ENCODE measurements around the gene COBL. TPM values are rescaled to one million over a fixed set of nuclear protein-coding genes. Genes with fewer than 3 reads are reported as not detected.

The COBL gene
- total RNA-seq, 4 donors from 2014 or later, result 14.3 to 19.3 (median 15.9) TPM

DNA sequence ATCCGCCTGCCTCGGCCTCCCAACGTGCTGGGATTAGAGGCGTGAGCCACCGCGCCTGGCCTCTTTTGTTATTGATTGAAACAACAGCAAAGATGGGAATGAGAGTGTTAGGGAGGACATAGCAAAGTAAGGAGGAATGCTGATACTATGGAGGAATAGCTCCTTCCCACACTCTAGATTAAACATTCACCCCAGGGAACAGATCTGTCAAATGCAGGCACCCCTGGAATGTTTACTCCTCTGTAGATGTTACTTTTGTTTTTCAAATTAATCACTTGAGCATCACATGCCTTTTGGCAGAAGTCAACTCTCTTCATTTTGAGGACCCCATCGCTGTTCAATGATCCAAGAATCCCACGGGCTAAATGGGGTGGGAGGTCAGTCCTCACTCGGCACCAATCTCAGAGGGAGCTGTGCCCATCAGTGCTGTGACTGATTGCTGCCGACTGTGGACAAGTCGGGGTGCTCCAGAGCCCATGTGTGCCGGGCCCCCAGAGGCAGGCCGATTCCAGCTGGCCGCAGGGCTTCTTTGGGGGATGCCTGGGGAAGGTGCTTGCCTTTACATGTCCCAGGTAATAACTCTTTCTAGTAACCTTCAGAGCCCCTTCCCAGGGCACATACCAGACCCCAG, 10.2 kb upstream of the COBL start:
- no peaks in the 10 kb centered on the region for H3K9me3 ChIP-seq
- intact Hi-C loops (cut with DNase I), result no loop called here
- no peak for DNase-seq
- H3K27ac ChIP-seq, result no peak overlapping the region
- no peaks in the 10 kb centered on the region for H3K4me1 ChIP-seq
- 51 to 55% methylated on average over 10 to 13 of the region's 14 CpGs for WGBS, 2 donors
- H3K36me3 ChIP-seq, result no peaks in the 10 kb centered on the region
- TF ChIP-seq, protein P1, sequence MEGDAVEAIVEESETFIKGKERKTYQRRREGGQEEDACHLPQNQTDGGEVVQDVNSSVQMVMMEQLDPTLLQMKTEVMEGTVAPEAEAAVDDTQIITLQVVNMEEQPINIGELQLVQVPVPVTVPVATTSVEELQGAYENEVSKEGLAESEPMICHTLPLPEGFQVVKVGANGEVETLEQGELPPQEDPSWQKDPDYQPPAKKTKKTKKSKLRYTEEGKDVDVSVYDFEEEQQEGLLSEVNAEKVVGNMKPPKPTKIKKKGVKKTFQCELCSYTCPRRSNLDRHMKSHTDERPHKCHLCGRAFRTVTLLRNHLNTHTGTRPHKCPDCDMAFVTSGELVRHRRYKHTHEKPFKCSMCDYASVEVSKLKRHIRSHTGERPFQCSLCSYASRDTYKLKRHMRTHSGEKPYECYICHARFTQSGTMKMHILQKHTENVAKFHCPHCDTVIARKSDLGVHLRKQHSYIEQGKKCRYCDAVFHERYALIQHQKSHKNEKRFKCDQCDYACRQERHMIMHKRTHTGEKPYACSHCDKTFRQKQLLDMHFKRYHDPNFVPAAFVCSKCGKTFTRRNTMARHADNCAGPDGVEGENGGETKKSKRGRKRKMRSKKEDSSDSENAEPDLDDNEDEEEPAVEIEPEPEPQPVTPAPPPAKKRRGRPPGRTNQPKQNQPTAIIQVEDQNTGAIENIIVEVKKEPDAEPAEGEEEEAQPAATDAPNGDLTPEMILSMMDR (IDR thresholded peaks at IDR 0.05), result no peak
- no peak for TF ChIP-seq POLR2A (IDR thresholded peaks at IDR 0.05)
- no peak overlapping the region for H3K4me3 ChIP-seq (replicated peaks in 1 of 3)
- no peaks in the 10 kb centered on the region for H3K27me3 ChIP-seq

DNA sequence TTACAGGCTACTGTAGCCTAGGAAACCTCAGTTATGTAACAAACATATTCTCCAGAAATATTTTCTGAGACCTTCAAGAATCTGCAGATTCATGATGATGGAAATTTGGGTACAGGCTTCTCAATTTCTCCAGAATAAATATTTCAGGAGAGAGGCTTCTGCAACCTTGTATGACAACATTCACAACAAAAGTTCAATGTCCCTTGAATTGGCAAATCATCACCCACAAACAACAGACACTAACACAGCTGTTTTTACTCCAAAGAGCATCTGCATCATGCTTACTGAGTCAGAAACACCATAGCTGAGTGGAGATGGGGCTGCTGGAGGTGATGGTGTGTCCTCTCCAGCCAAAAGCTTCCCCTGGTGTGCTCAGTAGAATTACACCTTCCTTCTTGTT, 9.3 kb upstream of the COBL start:
- H3K36me3 ChIP-seq, result no peaks in the 10 kb centered on the region
- intact Hi-C loops (cut with DNase I), result no loop called here
- DNase-seq, result no peak
- H3K27ac ChIP-seq, result no peak overlapping the region
- no peak for TF ChIP-seq POLR2A (IDR thresholded peaks at IDR 0.05)
- TF ChIP-seq, protein P1 (IDR thresholded peaks at IDR 0.05), result no peak
- no peak overlapping the region for H3K4me3 ChIP-seq (replicated peaks in 1 of 3)
- H3K9me3 ChIP-seq, result no peaks in the 10 kb centered on the region
- no peaks in the 10 kb centered on the region for H3K4me1 ChIP-seq
- no peaks in the 10 kb centered on the region for H3K27me3 ChIP-seq

DNA sequence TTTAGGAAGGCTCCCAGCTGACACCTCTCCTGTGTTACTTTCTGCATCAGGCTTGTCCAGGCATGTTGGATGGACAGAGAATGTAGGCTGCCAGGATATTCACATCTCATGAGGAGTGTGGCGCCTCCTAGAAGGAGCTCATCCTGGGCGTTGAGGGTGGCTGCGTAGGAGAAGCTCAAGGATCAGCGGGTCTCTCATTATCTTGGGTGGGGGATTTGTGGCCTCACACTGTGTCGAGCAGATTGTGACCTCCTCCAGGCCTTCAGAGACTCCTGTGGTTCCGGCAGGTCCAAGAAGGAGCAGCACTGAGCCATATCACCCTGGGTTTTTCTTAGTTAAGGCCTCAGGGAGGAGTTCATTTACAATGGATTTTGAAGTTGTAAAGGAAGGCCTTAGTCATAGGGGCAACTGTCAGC, 8.7 kb upstream of the COBL start:
- Histone ChIP-seq H3K27ac (no peak overlapping the region), H3K36me3 (no peaks in the 10 kb centered on the region), H3K9me3 (no peaks in the 10 kb centered on the region), H3K27me3 (no peaks in the 10 kb centered on the region), H3K4me1 (no peaks in the 10 kb centered on the region), H3K4me3 (replicated peaks in 1 of 3) (no peak overlapping the region)
- no peak for DNase-seq
- TF ChIP-seq, protein P1 (IDR thresholded peaks at IDR 0.05), result no peak
- TF ChIP-seq POLR2A (IDR thresholded peaks at IDR 0.05), result no peak
- intact Hi-C loops (cut with DNase I), result no loop called here
- 76 to 86% methylated on average over 6 of the region's 6 CpGs for WGBS, 2 donors

DNA sequence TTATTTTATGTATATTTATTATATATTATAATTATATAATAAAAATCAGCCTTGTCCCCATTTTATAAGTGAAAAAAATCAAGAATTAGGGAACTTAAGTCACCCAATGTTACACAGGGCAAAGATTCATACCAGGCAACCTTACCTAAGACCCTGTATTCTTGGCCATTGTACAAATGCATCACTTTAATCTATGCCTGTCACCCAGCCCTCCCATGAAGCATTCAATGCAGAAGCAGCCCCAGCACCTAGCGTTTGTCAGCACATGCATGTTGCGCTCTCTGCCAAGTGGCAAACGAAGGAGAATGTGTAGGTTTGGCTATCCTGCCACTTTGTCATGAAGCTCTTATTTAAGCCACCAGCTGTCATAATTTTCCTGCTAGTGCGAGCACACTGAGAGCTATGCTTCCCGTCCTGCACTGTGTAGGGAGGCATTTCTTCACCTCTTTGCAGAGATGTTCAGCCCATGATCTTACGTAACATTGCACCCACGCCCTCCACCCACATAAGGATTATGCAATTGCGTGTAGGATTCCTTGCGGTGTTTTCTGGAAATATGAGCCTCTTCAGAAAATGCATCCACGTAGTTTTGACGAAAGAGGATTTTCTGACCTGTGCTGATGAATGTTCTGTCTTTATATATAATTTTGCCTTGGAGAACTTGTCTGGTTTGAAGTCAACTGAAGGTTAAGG, 7.7 kb upstream of the COBL start:
- Histone ChIP-seq H3K9me3 (no peaks in the 10 kb centered on the region), H3K27ac (no peak overlapping the region), H3K4me1 (no peaks in the 10 kb centered on the region), H3K36me3 (no peaks in the 10 kb centered on the region), H3K4me3 (replicated peaks in 1 of 3) (no peak overlapping the region), H3K27me3 (no peaks in the 10 kb centered on the region)
- TF ChIP-seq POLR2A (IDR thresholded peaks at IDR 0.05), result no peak
- TF ChIP-seq, protein P1 (IDR thresholded peaks at IDR 0.05), result no peak
- intact Hi-C loops (cut with DNase I), result no loop called here
- no peak for DNase-seq
- WGBS, 2 donors, result 87 to 94% methylated on average over 11 of the region's 11 CpGs

DNA sequence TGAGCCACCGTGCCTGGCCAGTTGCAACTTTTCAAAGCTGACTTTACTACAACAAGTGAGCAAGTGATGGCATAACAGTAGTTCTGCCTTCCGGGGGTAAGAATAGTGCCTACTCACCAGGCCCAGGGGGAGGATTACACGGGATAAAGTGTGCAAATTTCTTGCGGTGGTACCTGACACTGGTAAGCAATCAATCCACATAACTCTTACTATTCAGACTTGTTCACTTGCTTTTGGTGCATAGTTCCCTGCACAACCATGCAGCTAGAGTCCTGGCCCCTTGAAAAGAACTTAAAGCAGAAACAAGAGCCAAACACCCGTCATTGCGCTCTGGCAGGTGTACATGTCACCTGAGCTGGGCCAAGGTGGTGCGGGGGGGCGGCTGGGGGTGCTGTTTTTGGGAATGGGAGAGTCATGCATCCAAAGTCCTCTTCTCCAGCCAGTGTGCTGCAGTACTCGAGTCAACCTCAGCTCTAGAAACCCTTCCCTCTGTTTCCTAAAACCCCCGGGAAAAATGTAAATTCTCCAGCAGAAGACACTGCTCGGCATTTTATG, 5.4 kb upstream of the COBL start:
- no peaks in the 10 kb centered on the region for H3K9me3 ChIP-seq
- no peaks in the 10 kb centered on the region for H3K27me3 ChIP-seq
- no peak for DNase-seq
- no peaks in the 10 kb centered on the region for H3K36me3 ChIP-seq
- peaks cover 4 to 8% of the 10 kb centered on the region in 2 donors for H3K4me1 ChIP-seq
- TF ChIP-seq POLR2A (IDR thresholded peaks at IDR 0.05), result no peak
- TF ChIP-seq, protein P1 (IDR thresholded peaks at IDR 0.05), result no peak
- H3K4me3 ChIP-seq (replicated peaks in 1 of 3), result no peak overlapping the region
- H3K27ac ChIP-seq, result no peak overlapping the region
- 72 to 78% methylated on average over 11 of the region's 11 CpGs for WGBS, 2 donors
- intact Hi-C loops (cut with DNase I), result no loop called here
